ENCODE data around the gene FGF12. TPM values are rescaled to one million over a fixed set of nuclear protein-coding genes. Genes with fewer than 3 reads are reported as not detected.

Gene FGF12
- total RNA-seq, 1 experiment from 2014 or later, result 0.51 TPM

DNA sequence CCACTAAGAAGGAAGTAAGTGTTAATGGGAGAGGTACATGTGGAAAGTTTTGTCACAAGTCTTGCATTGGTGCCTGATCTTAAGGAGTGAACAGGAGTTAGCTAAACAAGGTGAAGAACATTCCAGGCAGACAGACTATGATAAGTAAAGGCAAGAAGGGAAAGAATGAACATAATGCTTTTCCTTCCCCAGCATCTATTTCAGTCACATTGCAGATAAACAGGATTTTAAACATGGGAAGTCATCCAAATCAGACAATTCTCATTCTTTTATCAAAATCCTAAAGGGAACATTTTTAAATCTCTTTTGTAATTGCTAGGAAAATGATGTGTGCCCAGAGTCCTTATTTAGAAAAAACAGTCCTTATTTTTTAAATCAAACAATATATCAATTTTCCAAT is 424.6 kb downstream of the FGF12 start:
- no TSS peak for BruUV-seq (replicated peaks)
- POLR2A ChIA-PET, result no interaction called here
- DNase-seq (ENCODE audit: low read depth, low spot score), result no peak

DNA sequence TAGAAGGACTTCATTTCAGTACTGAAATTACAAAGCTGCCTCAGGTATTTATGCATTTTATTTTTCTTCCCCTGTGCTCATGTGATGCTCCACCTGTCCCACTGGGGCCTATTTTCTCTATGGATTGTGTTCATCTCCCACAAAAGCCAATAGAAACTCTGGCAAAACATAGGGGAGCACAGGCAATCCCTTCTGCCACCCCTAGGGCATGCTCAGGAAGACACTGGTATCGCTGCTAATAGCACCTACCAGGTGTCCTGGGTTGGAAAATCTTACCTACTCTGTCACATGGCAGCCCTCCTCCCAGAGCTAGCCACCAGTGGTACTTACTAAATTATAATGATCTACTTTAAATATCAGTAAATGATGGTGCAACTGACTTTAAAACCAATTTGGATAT is 427.4 kb downstream of the FGF12 start:
- Histone ChIP-seq H3K27me3 (ENCODE audit: control insufficient read depth, insufficient read depth, low read length) (no peaks in the 10 kb centered on the region), H3K9me3 (ENCODE audit: control insufficient read depth, insufficient read depth, low read depth, low read length) (no peaks in the 10 kb centered on the region), H3K4me3 (ENCODE audit: low read depth in 2 of 2, low read length in 2 of 2) (no peak overlapping the region), H3K4me1 (ENCODE audit: control insufficient read depth, insufficient read depth, low read length) (no peaks in the 10 kb centered on the region), H3K36me3 (ENCODE audit: control insufficient read depth, insufficient read depth, low read length) (no peaks in the 10 kb centered on the region), H3K27ac (ENCODE audit: low read length) (no peak overlapping the region)
- no peak for ATAC-seq
- DNase-seq (ENCODE audit: low read depth, low spot score), result no peak
- BruUV-seq (replicated peaks), result no TSS peak
- in situ Hi-C loops (cut with HindIII; ENCODE audit: low pct_unique_long_range_greater_than_20kb, low sequenced_read_pairs), result no loop called here
- intact Hi-C loops (cut with micrococcal nuclease; ENCODE audit: unreplicated experiment), result no loop called here
- ChIA-PET POLR2A (no interaction called here), CTCF (no interaction called here)
- TF ChIP-seq TCF7L2 (IDR thresholded peaks at IDR 0.05; ENCODE audit: low read depth, low read length), result no peak
- TF ChIP-seq, protein P1, sequence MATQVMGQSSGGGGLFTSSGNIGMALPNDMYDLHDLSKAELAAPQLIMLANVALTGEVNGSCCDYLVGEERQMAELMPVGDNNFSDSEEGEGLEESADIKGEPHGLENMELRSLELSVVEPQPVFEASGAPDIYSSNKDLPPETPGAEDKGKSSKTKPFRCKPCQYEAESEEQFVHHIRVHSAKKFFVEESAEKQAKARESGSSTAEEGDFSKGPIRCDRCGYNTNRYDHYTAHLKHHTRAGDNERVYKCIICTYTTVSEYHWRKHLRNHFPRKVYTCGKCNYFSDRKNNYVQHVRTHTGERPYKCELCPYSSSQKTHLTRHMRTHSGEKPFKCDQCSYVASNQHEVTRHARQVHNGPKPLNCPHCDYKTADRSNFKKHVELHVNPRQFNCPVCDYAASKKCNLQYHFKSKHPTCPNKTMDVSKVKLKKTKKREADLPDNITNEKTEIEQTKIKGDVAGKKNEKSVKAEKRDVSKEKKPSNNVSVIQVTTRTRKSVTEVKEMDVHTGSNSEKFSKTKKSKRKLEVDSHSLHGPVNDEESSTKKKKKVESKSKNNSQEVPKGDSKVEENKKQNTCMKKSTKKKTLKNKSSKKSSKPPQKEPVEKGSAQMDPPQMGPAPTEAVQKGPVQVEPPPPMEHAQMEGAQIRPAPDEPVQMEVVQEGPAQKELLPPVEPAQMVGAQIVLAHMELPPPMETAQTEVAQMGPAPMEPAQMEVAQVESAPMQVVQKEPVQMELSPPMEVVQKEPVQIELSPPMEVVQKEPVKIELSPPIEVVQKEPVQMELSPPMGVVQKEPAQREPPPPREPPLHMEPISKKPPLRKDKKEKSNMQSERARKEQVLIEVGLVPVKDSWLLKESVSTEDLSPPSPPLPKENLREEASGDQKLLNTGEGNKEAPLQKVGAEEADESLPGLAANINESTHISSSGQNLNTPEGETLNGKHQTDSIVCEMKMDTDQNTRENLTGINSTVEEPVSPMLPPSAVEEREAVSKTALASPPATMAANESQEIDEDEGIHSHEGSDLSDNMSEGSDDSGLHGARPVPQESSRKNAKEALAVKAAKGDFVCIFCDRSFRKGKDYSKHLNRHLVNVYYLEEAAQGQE (IDR thresholded peaks at IDR 0.05; ENCODE audit: insufficient read depth in 1 of 2, low read depth in 2 of 2, low read length in 1 of 2), result no peak
- TF ChIP-seq, protein P2, sequence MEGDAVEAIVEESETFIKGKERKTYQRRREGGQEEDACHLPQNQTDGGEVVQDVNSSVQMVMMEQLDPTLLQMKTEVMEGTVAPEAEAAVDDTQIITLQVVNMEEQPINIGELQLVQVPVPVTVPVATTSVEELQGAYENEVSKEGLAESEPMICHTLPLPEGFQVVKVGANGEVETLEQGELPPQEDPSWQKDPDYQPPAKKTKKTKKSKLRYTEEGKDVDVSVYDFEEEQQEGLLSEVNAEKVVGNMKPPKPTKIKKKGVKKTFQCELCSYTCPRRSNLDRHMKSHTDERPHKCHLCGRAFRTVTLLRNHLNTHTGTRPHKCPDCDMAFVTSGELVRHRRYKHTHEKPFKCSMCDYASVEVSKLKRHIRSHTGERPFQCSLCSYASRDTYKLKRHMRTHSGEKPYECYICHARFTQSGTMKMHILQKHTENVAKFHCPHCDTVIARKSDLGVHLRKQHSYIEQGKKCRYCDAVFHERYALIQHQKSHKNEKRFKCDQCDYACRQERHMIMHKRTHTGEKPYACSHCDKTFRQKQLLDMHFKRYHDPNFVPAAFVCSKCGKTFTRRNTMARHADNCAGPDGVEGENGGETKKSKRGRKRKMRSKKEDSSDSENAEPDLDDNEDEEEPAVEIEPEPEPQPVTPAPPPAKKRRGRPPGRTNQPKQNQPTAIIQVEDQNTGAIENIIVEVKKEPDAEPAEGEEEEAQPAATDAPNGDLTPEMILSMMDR (IDR thresholded peaks at IDR 0.05), result no peak

More for the DNA sequence above, 424.6 kb downstream of the FGF12 start:
- CTCF ChIA-PET, result no interaction called here
- no peaks in the 10 kb centered on the region for H3K36me3 ChIP-seq (ENCODE audit: control insufficient read depth, insufficient read depth, low read length)
- no peak overlapping the region for H3K4me3 ChIP-seq (ENCODE audit: low read depth in 2 of 2, low read length in 2 of 2)
- H3K4me1 ChIP-seq (ENCODE audit: control insufficient read depth, insufficient read depth, low read length), result no peaks in the 10 kb centered on the region
- H3K9me3 ChIP-seq (ENCODE audit: control insufficient read depth, insufficient read depth, low read depth, low read length), result no peaks in the 10 kb centered on the region
- in situ Hi-C loops (cut with HindIII; ENCODE audit: low pct_unique_long_range_greater_than_20kb, low sequenced_read_pairs) (no loop called here), intact Hi-C loops (cut with micrococcal nuclease; ENCODE audit: unreplicated experiment) (no loop called here)
- no peak overlapping the region for H3K27ac ChIP-seq (ENCODE audit: low read length)
- no peaks in the 10 kb centered on the region for H3K27me3 ChIP-seq (ENCODE audit: control insufficient read depth, insufficient read depth, low read length)
- TF ChIP-seq SIN3A (IDR thresholded peaks at IDR 0.05; ENCODE audit: borderline replicate concordance, insufficient read depth, low read depth, low read length), result no peak
- TF ChIP-seq, protein P2 (IDR thresholded peaks at IDR 0.05), result no peak
- TF ChIP-seq, protein P1 (IDR thresholded peaks at IDR 0.05; ENCODE audit: insufficient read depth in 1 of 2, low read depth in 2 of 2, low read length in 1 of 2), result no peak
- no peak for TF ChIP-seq TCF7L2 (IDR thresholded peaks at IDR 0.05; ENCODE audit: low read depth, low read length)
- no peak for TF ChIP-seq POLR2AphosphoS5 (IDR thresholded peaks at IDR 0.05; ENCODE audit: low read depth, low read length)
- ATAC-seq, result no peak

Measured in Panc1 (cell line).